Measurements from ENCODE around the gene RPL5.

The RPL5 gene

GRCh38 chr1:92820551-92820950 lies 11.3 kb upstream of the RPL5 start:
- no peak for DNase-seq

GRCh38 chr1:92822879-92823278 lies 9.0 kb upstream of the RPL5 start:
- no peak for DNase-seq

GRCh38 chr1:92826792-92827191 lies 5.0 kb upstream of the RPL5 start:
- DNase-seq, result no peak

GRCh38 chr1:92831368-92831761 lies 475 bp upstream of the RPL5 start:
- DNase-seq, result no peak

GRCh38 chr1:92832537-92833114 lies 786 bp downstream of the RPL5 start:
- no peak for DNase-seq

- DNase-seq, result no peak
Observed at GRCh38 chr1:92833840-92834239, 2.0 kb downstream of the RPL5 start.

- no peak for DNase-seq
Observed at GRCh38 chr1:92834617-92835016, 2.8 kb downstream of the RPL5 start.

GRCh38 chr1:92837062-92837461 lies 5.2 kb downstream of the RPL5 start:
- DNase-seq, result no peak

GRCh38 chr1:92838519-92838918 lies 6.7 kb downstream of the RPL5 start:
- peak; percentile 12 for DNase-seq

- no peak for DNase-seq
Observed at GRCh38 chr1:92839442-92839841, 7.6 kb downstream of the RPL5 start.

- peak; percentile 47 for DNase-seq
Observed at GRCh38 chr1:92840600-92840999, 8.8 kb downstream of the RPL5 start.

GRCh38 chr1:92842082-92843045 lies 10.5 kb downstream of the RPL5 start:
- peak; percentile 3 for DNase-seq

GRCh38 chr1:92843046-92843423 lies 11.2 kb downstream of the RPL5 start:
- DNase-seq, result peak; percentile 39

- peak; percentile 12 for DNase-seq
Observed at GRCh38 chr1:92843429-92844352, 11.9 kb downstream of the RPL5 start.

- no peak for DNase-seq
Observed at GRCh38 chr1:92844439-92844838, 12.6 kb downstream of the RPL5 start.

- DNase-seq, result no peak
Observed at GRCh38 chr1:92845908-92846307, 14.1 kb downstream of the RPL5 start.

- DNase-seq, result no peak
Observed at GRCh38 chr1:92848201-92848600, 16.4 kb downstream of the RPL5 start.

- no peak for DNase-seq
Observed at GRCh38 chr1:92850019-92850418, 18.2 kb downstream of the RPL5 start.

GRCh38 chr1:92851729-92852128 lies 19.9 kb downstream of the RPL5 start:
- DNase-seq, result no peak

GRCh38 chr1:92853299-92853698 lies 21.5 kb downstream of the RPL5 start:
- no peak for DNase-seq

GRCh38 chr1:92854101-92854785 lies 22.4 kb downstream of the RPL5 start:
- DNase-seq, result no peak

GRCh38 chr1:92855236-92855635 lies 23.4 kb downstream of the RPL5 start:
- no peak for DNase-seq

GRCh38 chr1:92857817-92858216 lies 26.0 kb downstream of the RPL5 start:
- DNase-seq, result no peak

All from activated CD8-positive, alpha-beta memory T cell treated with anti-CD3 and anti-CD28 coated beads, Interleukin-2, amount 50 U/mL, for 48 hours (primary cell).